Stimulated activated CD8-positive, alpha-beta memory T cell treated with anti-CD3 and anti-CD28 coated beads, Interleukin-12 subunit alpha, Interleukin-12 subunit beta, amount 100 ng/mL, for 4 hours (primary cell): ENCODE results near the gene EYA2.
"Not testable (repeated sequence)": the region's sequence is repeated elsewhere in the genome, so short reads cannot be mapped to it uniquely, and the experiment has no call there.

Source experiments
- DNase-seq: peaks from one replicate; pipeline ENCODE4 v3.0.0-alpha.2; 2020; ENCODE audit warnings: low read depth

Gene EYA2

GRCh38 chr20:46894579-46894958 is at the start of gene EYA2:
TSS of gene EYA2 (plus strand) at chr20:46894843. CDS start at chr20:46990011, 95,168 bp downstream.
- DNase-seq: no peak

GRCh38 chr20:46844965-46845364 is 49.7 kb upstream of the EYA2 start:
- no peak for DNase-seq

GRCh38 chr20:46849269-46849668 is 45.4 kb upstream of the EYA2 start:
- no peak for DNase-seq

GRCh38 chr20:46849751-46850150 is 44.9 kb upstream of the EYA2 start:
- DNase-seq: no peak

GRCh38 chr20:46850416-46850815 is 44.2 kb upstream of the EYA2 start:
- no peak for DNase-seq

GRCh38 chr20:46850896-46851295 is 43.7 kb upstream of the EYA2 start:
- DNase-seq: no peak

GRCh38 chr20:46851746-46852145 is 42.9 kb upstream of the EYA2 start:
- no peak for DNase-seq

- no peak for DNase-seq
Observed at GRCh38 chr20:46852313-46852712, 42.3 kb upstream of the EYA2 start.

GRCh38 chr20:46853926-46854325 is 40.7 kb upstream of the EYA2 start:
- no peak for DNase-seq

GRCh38 chr20:46857061-46857831 is 37.4 kb upstream of the EYA2 start:
- no peak for DNase-seq

- no peak for DNase-seq
Observed at GRCh38 chr20:46865824-46866223, 28.8 kb upstream of the EYA2 start.

- DNase-seq: no peak
Observed at GRCh38 chr20:46870041-46870440, 24.6 kb upstream of the EYA2 start.

GRCh38 chr20:46872328-46873211 is 22.1 kb upstream of the EYA2 start:
- DNase-seq: no peak

- no peak for DNase-seq
Observed at GRCh38 chr20:46875059-46875458, 19.6 kb upstream of the EYA2 start.

GRCh38 chr20:46879386-46879785 is 15.3 kb upstream of the EYA2 start:
- DNase-seq: no peak

GRCh38 chr20:46879963-46880362 is 14.7 kb upstream of the EYA2 start:
- DNase-seq: not testable (repeated sequence)

GRCh38 chr20:46883892-46884291 is 10.8 kb upstream of the EYA2 start:
- DNase-seq: no peak

- DNase-seq: no peak
Observed at GRCh38 chr20:46890682-46891081, 4.0 kb upstream of the EYA2 start.

GRCh38 chr20:46893051-46893450 is 1.6 kb upstream of the EYA2 start:
- no peak for DNase-seq

- no peak for DNase-seq
Observed at GRCh38 chr20:46893877-46894578, 615 bp upstream of the EYA2 start.

- no peak for DNase-seq
Observed at GRCh38 chr20:46894971-46895905, 595 bp downstream of the EYA2 start.

GRCh38 chr20:46895906-46896242 is 1.2 kb downstream of the EYA2 start:
- no peak for DNase-seq
